Stimulated activated CD8-positive, alpha-beta memory T cell treated with anti-CD3 and anti-CD28 coated beads, Interleukin-7, amount 100 ng/mL, for 4 hours (primary cell): ENCODE measurements around the gene CCDC167.
"Not testable (repeated sequence)": the region's sequence is repeated elsewhere in the genome, so short reads cannot be mapped to it uniquely, and the experiment has no call there.

Experiments
- DNase-seq, 2 donors: peaks; one replicate each; pipeline ENCODE4 v3.0.0-alpha.2; 2020; ENCODE audit warnings: low read depth in 2 of 2

The CCDC167 gene

DNA sequence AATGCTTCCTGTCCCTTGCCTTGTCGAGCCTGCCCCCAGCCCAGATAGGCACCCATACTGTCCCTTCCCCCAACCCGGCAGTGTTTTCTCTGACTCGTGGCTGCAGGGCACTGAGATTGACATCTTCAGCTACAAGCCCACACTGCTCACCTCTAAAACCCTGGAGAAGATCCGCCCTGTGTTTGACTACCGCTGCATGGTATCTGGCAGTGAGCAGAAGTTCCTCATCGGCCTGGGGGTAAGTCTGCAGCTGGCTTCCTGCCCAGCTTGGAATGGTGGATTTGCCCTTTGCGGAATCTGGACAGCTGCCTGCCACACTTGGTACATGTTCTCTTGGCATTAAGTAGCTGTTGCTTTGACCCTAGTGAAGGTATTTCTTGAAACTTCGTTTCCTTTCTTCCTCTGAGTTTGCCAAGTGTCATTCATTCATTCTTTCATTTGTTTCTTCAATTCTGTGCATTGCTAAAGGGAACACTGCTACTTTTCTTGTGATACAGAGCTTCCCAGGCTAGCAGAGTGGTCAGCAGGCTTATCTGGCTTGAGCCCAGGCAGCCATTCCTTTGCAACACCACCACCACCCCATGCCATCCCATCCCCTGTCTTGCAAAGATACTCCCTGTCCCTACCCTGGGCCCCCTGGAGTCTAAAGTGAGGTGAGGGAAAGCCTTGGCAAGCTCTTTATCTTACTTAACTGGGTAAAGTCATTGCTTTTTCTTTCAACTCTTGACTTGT lies 26.2 kb downstream of the CCDC167 start:
- no peak for DNase-seq

DNA sequence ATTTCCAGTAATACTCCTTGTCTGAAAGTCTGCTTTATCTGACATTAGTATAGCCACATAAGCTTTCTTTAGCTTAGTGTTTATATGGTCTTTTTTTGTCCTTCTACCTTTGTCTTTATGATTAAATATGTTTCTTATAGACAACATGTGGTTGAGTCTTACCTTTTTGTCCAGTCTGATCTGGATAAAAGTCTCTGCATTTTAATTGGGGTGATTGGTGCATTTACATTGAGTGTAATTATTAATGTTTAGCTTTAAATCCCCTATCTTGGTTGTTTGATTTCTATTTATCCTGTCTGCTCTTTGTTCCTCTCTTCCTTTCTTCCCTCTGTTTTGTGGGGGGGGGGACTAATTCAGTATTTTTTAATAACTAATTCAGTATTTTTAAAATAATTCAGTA lies 32.0 kb downstream of the CCDC167 start:
- no peak for DNase-seq

DNA sequence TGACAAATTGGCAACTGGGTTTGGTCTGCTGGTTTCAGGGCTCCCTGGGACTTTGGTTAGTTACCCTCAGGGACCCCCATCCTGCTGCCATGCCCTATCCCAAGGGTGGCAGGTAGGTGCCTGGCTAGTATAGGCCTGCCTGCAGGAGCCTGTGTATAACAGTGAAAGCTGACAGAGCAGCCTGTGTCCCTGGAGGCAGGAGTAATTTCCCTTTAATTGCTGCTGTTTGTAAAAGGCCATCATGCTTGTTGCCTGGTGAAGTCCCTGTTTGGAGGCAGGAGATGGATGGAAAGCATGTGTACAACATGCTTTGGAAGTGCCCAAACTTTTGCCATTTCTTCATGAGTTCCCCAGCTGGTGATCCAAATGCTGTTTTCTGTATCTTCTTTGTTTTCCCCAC lies 36.6 kb downstream of the CCDC167 start:
- no peak for DNase-seq

DNA sequence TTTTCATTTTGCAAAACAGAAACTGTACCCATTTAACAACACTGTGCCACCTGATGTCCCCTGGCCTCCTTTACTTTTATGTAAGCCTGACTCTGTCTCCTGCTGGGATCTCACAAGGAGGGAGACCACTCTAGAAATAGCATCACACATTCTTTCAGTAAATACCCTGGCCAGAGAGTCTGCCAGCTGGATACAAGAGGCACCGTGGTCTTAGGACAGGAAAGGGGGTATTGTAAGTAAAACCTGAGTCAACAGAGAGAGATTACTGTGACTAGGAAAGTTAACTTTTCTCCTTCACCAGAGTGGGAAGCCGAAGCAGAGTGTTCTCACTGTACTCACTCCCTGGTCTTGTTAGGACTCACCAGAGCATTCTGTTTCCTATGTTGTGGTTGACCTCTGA lies 38.9 kb downstream of the CCDC167 start:
- no peak for DNase-seq

DNA sequence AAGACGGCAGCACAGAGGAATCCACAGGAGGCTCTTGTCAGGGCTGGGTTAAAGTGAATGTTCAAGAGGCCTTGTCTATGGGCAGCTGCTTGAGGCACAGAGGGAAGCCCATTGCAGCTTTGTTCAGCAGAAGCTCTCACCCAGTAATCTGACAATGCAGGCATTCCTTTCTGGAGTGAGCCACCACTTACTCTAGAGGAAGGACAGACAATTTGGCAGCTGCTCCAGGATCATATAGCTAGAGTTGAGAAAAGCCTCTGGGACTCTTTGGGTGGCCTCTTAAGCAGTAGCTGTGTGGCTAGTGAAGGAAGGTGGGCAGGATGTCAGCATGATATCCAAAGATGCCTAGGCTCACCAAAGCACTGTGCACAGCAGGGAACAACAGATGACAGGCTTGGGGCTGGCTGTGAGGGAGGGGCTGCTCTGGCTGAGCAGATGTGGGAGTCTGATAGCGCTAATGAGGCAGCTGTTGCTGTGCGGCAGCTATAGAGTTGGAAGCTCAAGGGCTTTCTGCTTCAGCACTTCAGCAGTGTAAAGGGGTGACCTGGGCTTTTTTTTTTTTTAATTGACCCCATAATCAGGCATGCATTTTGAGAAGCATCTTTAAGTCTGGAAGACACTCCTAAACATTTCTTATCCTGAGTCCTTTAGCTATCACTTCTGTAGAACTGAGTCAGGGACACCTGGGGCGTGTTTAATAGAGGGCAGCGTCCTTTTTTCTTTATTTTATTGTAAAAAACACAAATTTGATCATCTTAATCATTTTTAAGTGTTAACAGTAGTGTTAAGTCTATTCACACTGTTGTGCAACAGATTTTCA lies 39.5 kb downstream of the CCDC167 start:
- DNase-seq = no peak

DNA sequence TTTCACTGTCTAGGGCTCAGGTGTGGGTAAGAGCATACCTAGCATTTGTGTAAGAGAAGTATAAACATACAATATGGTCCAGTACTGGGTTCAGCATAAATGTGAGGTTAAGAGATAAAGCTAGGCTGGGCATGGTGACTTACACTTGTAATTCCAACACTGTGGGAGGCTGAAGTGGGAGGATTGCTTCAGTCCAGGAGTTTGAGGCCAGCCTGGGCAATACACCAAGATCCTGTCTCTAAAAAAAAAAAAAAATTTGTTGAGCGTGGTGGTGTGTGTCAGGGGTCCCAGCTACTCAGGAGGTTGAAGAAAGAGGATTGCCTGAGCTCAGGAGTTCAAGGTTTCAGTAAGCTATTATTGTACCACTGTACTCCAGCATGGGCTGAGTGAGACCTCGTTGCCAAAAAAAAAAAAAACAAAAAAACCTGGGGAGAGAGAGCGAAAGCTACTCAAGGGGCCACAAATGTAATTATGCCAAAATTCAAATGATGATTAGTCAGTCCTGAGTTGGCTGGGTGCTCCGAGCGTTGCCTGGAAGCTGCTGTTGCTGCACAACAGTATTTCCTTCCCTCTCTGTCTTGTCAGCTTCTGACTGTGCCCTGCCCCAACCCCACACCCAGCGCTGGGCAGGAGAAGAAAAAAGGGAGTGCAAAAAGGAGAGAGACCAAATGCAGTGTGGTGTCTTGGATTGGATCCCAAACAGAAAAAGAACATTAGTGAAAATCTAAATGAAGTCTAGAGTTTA lies 42.7 kb downstream of the CCDC167 start:
- no peak for DNase-seq

DNA sequence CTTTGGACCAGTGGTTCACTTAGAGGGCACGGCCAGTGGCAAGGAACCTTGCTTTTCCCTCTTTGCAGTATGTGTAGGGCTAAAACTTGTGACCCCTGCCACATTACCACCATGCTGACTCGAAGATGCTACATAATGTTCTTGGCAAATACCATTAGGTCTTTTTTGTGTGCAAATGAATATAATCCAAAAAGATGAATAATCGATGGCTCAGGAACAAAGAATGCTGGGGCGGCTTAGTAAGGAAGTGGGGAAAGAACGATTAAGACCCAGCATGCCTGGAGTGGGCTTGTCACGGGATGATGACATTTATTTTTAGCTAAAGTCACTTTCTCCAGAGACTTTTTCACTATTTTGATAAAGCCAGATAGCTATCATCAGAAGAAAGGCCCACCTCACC lies 43.6 kb downstream of the CCDC167 start:
- no peak for DNase-seq

DNA sequence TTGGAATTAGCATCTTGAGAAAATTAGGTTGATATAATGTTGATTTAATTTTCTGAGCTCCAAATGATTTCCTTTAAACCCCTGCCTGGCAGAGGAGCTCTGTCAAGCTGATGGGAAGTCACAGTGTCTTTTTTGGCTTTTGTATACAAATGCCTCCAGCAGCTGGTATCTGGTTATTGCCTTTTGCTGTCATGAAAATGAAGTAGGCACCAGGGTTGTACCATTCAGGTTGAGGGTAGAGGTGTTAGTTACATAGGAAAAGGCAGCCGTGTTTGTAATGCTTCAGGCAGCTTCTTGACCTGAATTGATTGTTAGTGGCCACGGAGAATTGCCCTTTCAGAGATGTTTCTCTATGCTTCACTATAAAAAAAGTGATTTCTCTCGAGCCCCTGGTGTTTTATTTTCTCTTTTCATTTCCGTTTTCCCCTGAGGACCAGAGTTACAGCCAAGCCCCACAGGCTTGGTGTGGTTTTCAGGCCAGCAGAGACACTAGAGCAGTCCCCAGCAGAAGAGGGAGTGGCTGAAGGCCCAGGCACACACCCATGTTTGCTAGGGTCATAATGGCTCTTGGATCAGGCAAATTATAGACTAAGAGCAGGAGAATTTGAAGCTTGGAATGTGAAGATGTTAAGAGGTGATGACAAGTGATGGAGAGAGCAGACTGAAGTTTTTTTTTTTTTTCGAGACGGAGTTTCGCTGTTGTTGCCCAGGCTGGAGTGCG lies 45.1 kb downstream of the CCDC167 start:
- DNase-seq = no peak

DNA sequence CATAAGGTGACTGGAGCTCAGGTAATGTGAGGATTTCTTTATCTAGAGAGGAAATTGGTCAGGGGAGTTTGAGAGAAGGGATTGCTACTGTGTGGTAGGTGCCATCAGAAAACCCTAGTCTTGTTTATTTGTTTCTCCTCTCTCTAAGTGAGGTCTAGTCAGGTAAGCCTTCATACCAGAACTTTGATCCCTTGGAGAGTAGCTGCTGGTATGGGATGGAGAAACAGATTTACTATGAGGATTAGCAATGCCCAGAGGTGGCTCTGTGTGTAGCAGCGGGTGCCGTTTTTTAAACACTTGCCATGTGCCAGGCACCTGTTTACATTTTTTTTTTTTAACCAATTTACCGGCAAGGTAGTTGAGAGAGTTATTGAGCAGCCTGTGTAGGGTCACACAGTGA lies 47.2 kb downstream of the CCDC167 start:
- no peak for DNase-seq

DNA sequence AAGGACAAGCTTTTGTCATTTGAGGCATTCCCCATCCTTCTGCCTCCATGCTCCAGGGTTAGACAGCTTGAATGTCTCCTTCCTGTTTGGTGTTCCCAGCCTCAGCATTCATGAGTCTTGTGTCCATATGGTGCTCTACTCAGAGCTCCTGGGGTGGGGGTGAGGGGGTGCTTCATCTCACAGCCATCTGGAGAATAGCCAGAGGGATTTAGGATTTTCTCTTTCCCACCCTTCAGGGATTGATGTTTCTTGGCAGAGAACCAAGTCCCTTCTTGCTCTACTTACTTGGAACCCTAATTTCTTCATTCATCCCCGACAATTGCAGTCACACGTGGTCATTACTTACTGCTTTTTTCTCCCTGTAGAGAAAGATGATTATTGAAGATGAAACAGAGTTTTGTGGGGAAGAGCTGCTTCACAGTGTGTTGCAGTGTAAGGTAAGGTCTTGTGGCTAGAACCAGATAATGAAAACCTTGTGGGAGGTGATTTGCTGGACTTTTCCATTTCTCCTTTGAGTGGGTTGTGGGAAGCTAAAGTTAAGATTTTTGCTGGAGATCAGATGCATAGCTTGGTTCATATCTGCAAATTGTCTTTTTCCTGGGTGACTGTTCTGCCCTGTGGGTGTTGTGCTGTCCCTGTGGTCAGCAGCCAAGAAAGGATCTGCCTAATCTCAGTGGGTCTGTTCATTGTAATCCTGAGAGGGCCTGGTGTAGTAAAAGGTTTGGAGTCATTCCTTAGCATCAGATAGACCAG lies 48.1 kb downstream of the CCDC167 start:
- no peak for DNase-seq

DNA sequence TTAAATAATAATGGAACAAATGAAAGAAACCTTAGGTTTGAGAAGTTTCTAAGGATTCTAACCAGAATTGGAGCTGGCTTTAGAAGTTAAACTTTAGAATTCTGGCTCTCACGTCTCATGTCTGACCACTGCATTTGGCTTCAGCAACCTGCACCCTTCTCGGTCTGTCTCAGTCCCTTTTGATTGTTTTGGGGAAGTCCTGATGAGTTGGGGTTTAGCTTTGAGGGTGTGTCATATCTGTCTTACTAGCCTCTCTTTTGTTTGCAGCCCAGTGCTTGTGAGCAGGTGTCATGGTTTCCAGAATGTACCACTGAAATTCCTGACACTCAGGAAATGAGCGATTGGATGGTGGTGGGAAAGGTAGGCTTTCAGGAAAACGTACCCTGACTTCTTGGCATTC lies 49.7 kb downstream of the CCDC167 start:
- DNase-seq = no peak

DNA sequence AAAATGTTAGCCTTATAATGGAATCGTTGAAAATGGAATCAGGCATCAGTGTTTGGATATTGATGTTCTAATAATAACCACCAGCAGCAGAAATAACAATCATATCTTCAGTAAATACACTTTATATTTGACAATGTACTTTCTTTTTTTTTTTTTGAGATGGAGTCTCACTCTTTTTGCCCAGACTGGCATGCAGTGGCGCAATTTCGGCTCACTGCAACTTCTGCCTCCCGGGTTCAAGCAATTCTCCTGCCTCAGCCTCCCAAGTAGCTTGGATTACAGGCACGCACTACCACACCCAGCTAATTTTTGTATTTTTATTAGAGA lies 56.5 kb downstream of the CCDC167 start:
- not testable (repeated sequence) for DNase-seq

DNA sequence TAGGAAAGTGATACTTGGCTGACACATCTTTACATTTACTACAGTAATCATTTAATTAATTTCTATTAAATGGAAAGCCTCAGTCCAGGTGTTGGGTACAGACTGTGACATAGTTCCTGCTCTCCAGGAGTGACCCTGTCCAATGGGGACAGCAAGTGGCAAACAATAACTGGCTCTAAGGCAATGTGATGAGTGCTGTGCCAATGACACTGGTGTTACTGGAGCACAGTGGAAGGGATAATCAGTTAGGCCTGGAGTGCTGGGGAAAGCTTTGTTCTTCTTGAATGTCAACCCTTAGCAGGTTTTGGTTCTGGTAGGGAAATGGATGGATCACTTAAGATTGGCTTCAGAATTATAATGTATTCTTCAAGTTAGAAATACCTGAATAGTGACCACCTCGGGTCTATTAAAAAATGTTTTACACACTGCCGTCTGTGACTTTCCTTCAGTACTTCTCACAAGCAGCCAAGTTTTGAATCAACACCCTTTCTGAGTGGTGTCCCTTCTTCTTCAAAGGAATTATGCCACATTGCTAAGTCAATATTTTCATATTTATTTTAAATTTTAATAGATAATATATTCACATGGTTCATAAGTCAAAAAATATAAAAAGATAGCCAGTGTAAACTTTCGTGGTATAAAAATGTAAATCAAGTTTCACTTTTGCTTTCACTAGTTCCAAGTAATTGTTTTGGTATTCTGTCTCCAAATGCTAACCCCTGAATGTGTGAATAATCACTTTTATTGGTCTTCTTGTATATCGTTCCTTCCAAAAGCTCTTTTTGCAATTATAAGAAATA lies 57.1 kb downstream of the CCDC167 start:
- DNase-seq = no peak

DNA sequence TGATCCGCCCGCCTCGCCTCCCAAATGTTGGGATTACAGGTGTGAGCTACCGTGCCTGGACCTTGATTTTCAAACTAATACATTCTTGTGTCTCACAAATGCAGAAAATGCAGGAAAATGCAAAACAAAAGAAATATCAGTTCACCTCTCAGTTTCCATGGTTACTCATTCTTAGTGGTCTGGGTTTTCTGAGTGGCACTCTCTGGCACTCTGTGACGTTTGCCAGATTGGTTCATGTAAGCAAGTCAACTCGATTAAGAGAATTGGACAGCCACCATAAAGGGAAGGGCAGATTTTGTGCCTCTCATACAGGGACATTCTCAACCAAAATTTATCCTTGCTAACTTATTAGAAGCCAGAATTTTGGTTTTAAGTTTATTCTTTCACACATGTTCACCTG lies 58.0 kb downstream of the CCDC167 start:
- DNase-seq = no peak

DNA sequence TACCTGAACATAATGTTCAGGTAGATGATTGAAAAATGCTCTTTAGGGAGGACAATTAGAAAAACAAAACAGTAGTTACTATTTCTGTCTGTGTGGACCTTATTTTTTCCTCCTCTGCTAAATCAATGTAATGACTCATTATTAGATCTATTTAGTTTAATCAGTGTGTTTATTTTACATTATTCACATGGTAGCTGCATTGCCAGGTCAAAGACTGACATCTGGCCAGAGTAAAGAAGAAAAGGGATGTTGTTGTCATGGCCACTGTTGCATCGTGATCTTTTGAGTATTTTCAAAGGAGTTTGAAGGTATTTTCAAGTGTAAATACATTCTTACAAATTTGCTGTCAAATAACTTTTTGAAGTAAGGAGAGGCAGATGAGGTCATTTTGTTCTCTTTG lies 60.8 kb downstream of the CCDC167 start:
- DNase-seq = no peak

DNA sequence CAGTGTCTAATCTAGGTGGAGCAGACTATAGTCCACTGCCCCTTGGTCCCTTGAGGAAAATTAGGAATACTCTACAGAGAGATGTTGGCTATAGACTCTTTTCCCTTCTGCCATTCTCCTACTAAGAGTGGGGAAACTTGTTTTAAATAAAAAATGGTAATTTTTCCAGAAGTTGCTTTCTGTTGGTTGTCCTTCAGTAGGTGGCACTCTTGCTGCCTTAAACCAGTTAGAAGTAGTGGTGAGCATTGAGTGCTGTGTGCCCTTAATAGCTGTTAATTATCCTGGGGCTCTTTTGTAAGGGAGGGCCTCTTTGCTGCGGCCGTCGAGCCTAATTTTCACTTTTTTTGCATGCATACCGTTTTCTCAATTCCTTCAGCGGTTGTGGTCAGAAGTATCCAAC lies 63.9 kb downstream of the CCDC167 start:
- no peak for DNase-seq

DNA sequence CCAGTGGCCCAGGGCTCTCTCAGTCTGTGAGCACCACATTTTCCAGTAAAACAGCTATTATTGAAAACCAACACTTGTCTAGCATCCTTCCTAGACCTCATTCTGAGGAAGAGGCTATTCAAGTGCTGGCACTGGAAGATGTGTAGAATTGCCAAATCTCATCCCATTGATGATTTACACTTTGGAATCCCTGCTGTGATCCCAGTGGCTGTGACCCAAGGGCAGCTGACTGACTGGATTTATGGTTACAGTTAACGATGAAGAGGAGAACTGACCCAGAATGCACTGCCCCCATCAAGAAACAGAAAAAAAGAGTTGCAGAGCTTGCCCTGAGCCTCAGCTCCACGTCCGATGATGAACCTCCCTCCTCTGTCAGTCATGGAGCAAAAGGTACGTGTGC lies 64.3 kb downstream of the CCDC167 start:
- no peak for DNase-seq

DNA sequence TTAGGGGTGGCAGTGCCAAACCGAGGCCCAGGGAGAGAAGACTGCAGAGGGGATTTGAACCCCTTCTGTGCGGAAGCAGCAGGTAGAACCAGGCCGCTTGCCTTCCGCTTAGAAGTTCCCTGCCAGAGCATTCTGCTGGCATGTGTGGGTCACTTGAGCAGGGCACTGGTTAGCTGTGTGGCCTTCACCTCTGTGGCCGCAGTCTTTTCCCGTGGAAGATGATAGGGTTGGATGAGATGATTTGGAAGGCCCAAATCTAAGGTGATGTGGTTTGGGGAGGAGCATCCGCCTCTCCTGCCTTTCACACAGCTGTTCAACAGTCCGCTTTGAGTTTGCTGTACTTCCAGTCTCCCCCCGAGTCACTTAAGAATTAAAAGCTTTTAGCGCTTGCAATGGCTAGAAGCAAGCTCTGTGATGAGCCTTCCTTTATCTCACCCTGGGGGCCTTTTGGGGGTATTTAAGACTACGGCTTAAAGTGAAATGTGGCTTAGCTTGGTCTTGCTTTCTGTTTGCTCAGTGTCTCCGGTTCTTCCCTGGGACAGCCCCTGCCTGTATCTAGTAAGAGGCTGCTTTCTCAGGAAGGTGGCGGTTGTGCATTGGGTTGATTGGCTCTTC lies 65.9 kb downstream of the CCDC167 start:
- peak; percentile 7 to 8 for DNase-seq
